GM12878 (cell line): ENCODE results near the gene SETD5. TPM values are rescaled to one million over a fixed set of nuclear protein-coding genes. Genes with fewer than 3 reads are reported as not detected.

Experiments
- ATAC-seq: fragments of 200-7000 bp; cut with Tn5 transposase; 3 replicates; pipeline ENCODE4 v1.9.1; 2020; ENCODE audit warnings: mild to moderate bottlenecking, moderate library complexity
- BruUV-seq: library from RNA; stranded (reverse); fragments of 400-500 nt; replicated peaks from 2 replicates; lab custom pipeline; 2021; lab: Mats Ljungman, UMichigan
- CTCF ChIA-PET: fragments of 300-600 bp; sonication (Branson Sonifier 250); formaldehyde crosslinking; extraction: SDS; loops from one replicate; lab custom pipeline; 2021; ENCODE audit warnings: inconsistent platforms; lab: Yijun Ruan, JAX
- POLR2A ChIA-PET: fragments of 350-600 bp; formaldehyde crosslinking; extraction: SDS; loops from one replicate; lab custom pipeline; 2021; ENCODE audit warnings: inconsistent platforms; lab: Charles Lee
- RAD21 ChIA-PET: fragments of 300-600 bp; sonication (Branson Sonifier 250); formaldehyde crosslinking; loops from one replicate; lab custom pipeline; 2023; ENCODE audit warnings: antibody characterized with exemption; ENCODE audit not compliant: unreplicated experiment; lab: Charles Lee
- SMC1A ChIA-PET: fragments of 300-600 bp; sonication (Branson Sonifier 250); formaldehyde crosslinking; loops from one replicate; lab custom pipeline; 2023; ENCODE audit not compliant: unreplicated experiment, uncharacterized antibody; lab: Charles Lee
- DNase-seq: peaks from one replicate; pipeline ENCODE4 v3.0.0-alpha.2; 2011; ENCODE audit warnings: low read depth, low spot score
- FAIRE-seq: peaks from 3 replicates; lab custom pipeline; 2011; peaks lifted over from hg19 to GRCh38; lab: Jason Lieb, UNC
- H2AFZ ChIP-seq: 2 replicates; pipeline ENCODE4 v1.6.0; 2011; ENCODE audit warnings: low read depth, low read length, control low read depth; ENCODE audit not compliant: control insufficient read depth
- H3K27ac ChIP-seq: 2 replicates; pipeline ENCODE4 v1.5.1; 2011; ENCODE audit warnings: control low read depth; ENCODE audit not compliant: control insufficient read depth, insufficient read depth
- H3K27me3 ChIP-seq, 2 experiments: replicated peaks in 1 of 2; 2 replicates each; pipeline versions ENCODE4 v1.6.0 to v1.6.1; 2011; ENCODE audit warnings: low read length in 1 of 2; ENCODE audit not compliant: control insufficient read depth in 2 of 2, insufficient read depth in 2 of 2
- H3K36me3 ChIP-seq, 2 experiments: 2 replicates each; pipeline ENCODE4 v1.5.1; 2011; ENCODE audit warnings: low read length in 1 of 2; ENCODE audit not compliant: control insufficient read depth in 2 of 2, insufficient read depth in 2 of 2
- H3K4me1 ChIP-seq: 2 replicates; pipeline ENCODE4 v1.6.1; 2011; ENCODE audit warnings: mild to moderate bottlenecking, low read length, moderate library complexity, mixed read lengths; ENCODE audit not compliant: control insufficient read depth, insufficient read depth
- H3K4me2 ChIP-seq: 2 replicates; pipeline ENCODE4 v1.6.0; 2011; ENCODE audit warnings: control low read depth; ENCODE audit not compliant: control insufficient read depth, insufficient read depth
- H3K4me3 ChIP-seq: fragments of 200-600 bp; sonication (generic); 2 replicates; pipeline ENCODE4 v1.5.1; 2016
- H3K79me2 ChIP-seq: 2 replicates; pipeline ENCODE4 v1.6.0; 2011; ENCODE audit warnings: low read length; ENCODE audit not compliant: control insufficient read depth, insufficient read depth
- H3K9ac ChIP-seq: 2 replicates; pipeline ENCODE4 v1.8.0; 2011; ENCODE audit warnings: low read length, control low read depth, mixed read lengths; ENCODE audit not compliant: control insufficient read depth, insufficient read depth
- H3K9me3 ChIP-seq: replicated peaks from 3 replicates; pipeline ENCODE4 v1.5.1; 2011; ENCODE audit warnings: mild to moderate bottlenecking, low read length; ENCODE audit not compliant: control insufficient read depth, insufficient read depth
- H4K20me1 ChIP-seq: 2 replicates; pipeline ENCODE4 v1.6.0; 2011; ENCODE audit not compliant: control insufficient read depth, insufficient read depth
- CHD1 ChIP-seq: IDR thresholded peaks from 2 replicates; pipeline ENCODE4 v1.6.1; 2012; ENCODE audit warnings: low read depth, low read length, improper control_type of control experiment
- ESRRA ChIP-seq: IDR thresholded peaks from 2 replicates; pipeline ENCODE4 v1.6.1; 2012; ENCODE audit warnings: mild to moderate bottlenecking, low read length, improper control_type of control experiment
- PAX5 ChIP-seq: IDR thresholded peaks from 2 replicates; pipeline ENCODE4 v1.6.1; 2011; ENCODE audit warnings: low read depth, low read length, borderline replicate concordance
- RAD51 ChIP-seq: fragments of 450-650 bp; IDR thresholded peaks from 2 replicates; pipeline ENCODE4 v1.6.1; 2016; ENCODE audit warnings: moderate library complexity, mild to moderate bottlenecking, inconsistent platforms
- SMARCA5 ChIP-seq: fragments of 450-650 bp; IDR thresholded peaks from 2 replicates; pipeline ENCODE4 v1.6.1; 2017; ENCODE audit warnings: mild to moderate bottlenecking
- SRF ChIP-seq, 2 experiments: IDR thresholded peaks; 2 replicates each; pipeline ENCODE4 v1.6.1; 2011; ENCODE audit warnings: low read depth in 2 of 2, low read length in 2 of 2, mild to moderate bottlenecking in 1 of 2, moderate library complexity in 1 of 2
- YBX1 ChIP-seq: fragments of 450-650 bp; IDR thresholded peaks from 2 replicates; pipeline ENCODE4 v1.6.1; 2016; ENCODE audit warnings: antibody characterized with exemption
- WGBS: methylation state at CpG from one replicate; pipeline ENCODE4 v1.1.6; 2016; ENCODE audit warnings: low lambda C conversion rate; ENCODE audit not compliant: insufficient replicate concordance, insufficient coverage; ENCODE audit errors: missing lambda C conversion rate; 5-methylcytosine and 5-hydroxymethylcytosine counted together
- in situ Hi-C: fragments of 300-500 bp; cut with MboI; formaldehyde crosslinking; loops from 9 replicates; pipeline ENCODE4 v1.14.3; 2018; ENCODE audit warnings: mixed read lengths
- intact Hi-C: fragments of 100-400 bp; cut with micrococcal nuclease; formaldehyde crosslinking; loops from one replicate; pipeline ENCODE4 v1.14.2; 2022; ENCODE audit not compliant: unreplicated experiment
- polyA plus RNA-seq, 11 experiments: library from polyadenylated mRNA; depleted of rRNA in 4 of 11; unstranded in 6 of 11; stranded (reverse) in 5 of 11; fragments of >200 nt; fragmentation: Nextera tagmentation in 4 of 11; fragmentation: Illumina TruSeq in 1 of 11; extraction: Ambion mirVana in 4 of 11; extraction: Trizol in 1 of 11; gene quantifications; 1 replicate in 1 of 11; 2 replicates in 10 of 11; pipeline versions ENCODE4 v1.2.1 to v1.2.3, GENCODE V29; 2011 to 2016; ENCODE audit warnings: inconsistent platforms in 2 of 11, missing spikeins in 2 of 11, low read depth in 1 of 11
- total RNA-seq, 4 experiments: library from RNA; depleted of rRNA in 3 of 4; stranded (reverse); fragments of >200 nt in 3 of 4; fragmentation: Illumina TruSeq in 1 of 4; extraction: Trizol in 1 of 4; gene quantifications; 2 replicates each; pipeline versions ENCODE4 v1.2.1 to v1.2.3, GENCODE V29; 2013 to 2021
- TF ChIP-seq, protein P1 (sequence below): IDR thresholded peaks from 2 replicates; pipeline ENCODE4 v1.6.1; 2011; ENCODE audit warnings: mild to moderate bottlenecking, low read depth, low read length, moderate library complexity; ENCODE audit not compliant: insufficient replicate concordance

SETD5 gene
- total and polyA plus RNA-seq, 10 of the 15 experiments (the other 5 are each of a cell fraction or from before 2014, with no cell fraction given) = 8.2 to 94.0 (median 55.4) TPM

DNA sequence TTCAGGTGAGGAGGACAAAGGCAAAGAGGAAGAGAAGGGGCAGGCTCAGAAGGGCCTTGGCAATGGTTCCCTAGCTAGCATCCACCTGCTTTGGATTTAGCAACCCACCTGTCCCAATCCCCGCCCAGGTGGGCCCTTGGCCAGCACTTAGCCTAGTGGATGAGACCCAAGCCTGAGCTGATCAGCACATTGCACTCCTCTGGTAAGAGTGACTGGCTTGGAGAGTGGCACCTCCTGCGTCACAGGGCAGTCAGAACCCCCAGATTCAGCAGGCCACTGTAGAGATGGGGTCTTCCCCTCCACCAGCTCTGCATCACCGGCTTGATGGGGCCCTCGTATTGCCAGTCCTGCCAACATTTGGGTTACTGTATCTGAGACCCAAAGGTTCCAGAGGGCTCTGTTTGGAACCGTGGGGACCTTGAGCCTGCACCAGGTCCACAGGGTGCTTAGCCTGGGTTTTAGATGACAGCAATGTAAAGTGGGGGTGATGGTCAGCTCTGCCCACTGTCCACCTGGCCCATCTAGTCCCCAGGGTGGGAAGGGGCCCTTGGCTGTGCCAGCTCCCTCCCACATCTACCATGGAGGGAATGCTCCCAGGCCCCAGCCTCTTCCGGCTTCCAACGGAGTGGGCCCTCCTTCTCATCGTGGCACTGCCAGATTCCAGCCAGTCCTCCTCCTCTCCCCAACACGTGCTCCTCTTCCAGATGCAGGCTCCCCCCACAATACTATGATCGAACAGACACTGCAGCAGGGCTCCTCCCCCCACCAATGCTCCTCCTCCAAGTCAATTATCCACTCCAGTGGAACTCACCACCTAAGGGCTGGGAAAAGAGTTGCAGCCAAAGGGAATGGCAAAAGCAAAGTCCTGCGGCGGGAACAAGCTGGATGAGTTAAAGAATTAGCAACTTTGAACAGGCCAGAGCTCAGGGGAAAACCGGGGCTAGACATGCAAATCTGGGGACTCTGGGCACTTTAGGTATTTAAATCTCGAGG lies 110.5 kb downstream of the SETD5 start (continued):
- TF ChIP-seq PAX5 = no peak

DNA sequence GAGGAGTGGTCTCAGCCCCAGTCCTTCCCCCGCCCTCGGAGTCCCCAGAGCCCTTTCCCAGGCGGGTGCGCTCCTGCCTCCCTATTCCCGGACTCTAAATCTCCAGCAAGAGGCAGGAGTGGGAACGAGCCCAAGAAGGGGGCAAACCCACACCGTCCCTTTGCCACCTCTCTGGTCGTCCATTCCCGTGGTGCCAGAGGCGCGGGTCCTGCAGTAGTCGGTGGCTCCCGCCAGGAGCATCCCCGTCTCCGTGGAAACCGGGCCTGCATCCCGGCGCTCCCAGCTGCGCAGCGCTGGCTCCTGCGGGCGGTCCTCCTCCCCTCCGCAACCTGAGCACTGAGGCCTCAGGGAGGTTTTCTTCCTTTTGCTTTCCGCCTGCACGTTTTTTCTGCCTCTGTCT lies 111.4 kb downstream of the SETD5 start:
- Histone ChIP-seq H4K20me1 (no peaks in the 10 kb centered on the region), H3K27me3 (peaks cover 0 to 1% of the 10 kb centered on the region in 2 experiments; a peak in 3 of 4 replicates), H3K9me3 (no peaks in the 10 kb centered on the region), H3K36me3 (no peaks in the 10 kb centered on the region), H3K9ac (no peak overlapping the region), H3K79me2 (no peaks in the 10 kb centered on the region), H3K27ac (no peak overlapping the region), H3K4me3 (no peak overlapping the region), H3K4me2 (no peak overlapping the region), H2AFZ (no peak overlapping the region), H3K4me1 (peaks cover 2% of the 10 kb centered on the region; the same call in 1 of the 2 replicates)
- in situ Hi-C loops = no loop called here
- TF ChIP-seq SRF (IDR thresholded peaks at IDR 0.05; ENCODE audit: low read depth in 2 of 2, low read length in 2 of 2) = no peak
- intact Hi-C loops = loop anchor here (10.0 kb wide), 1 partner anchor 534 kb away; no protein-coding TSS in a partner anchor
- ChIA-PET CTCF (no interaction called here), POLR2A (no interaction called here), RAD21 (no interaction called here), SMC1A (interaction anchor here (1.2 kb wide), 1 partner anchor 222 kb away, joined by 3 read pairs; no protein-coding TSS in a partner anchor)
- FAIRE-seq (no peak), DNase-seq (no peak), ATAC-seq (no peak)
- WGBS = 50% methylated on average over 16 of the region's 25 CpGs
- no TSS peak for BruUV-seq

DNA sequence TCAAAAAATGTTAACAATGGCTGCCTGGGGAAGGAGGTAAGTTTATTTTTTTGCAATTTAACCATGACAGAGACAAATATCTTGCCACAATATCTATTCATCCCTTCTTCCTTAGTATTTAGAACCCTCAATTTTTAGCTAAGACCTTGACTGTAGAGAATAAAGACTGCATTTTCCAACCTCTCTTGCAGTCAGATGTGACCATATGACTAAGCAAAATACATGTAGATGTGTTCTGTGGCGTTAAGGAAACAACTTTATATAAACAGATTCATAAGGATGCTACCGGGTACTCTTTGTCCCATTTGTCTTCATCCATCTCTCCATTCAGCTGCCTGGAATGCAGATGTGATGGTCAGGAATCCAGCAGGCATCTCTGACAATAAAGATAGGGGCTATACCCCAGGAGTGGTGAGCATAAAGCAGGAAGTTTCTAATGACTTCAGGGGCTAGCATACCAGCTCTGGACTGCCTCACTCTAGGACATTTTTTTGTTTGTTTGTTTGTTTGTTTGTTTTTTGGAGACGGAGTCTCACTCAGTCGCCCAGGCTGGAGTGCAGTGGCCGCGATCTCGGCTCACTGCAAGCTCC lies 115.1 kb downstream of the SETD5 start:
- Histone ChIP-seq H3K4me2 (no peak overlapping the region), H3K27me3 (peaks cover 0 to 1% of the 10 kb centered on the region in 2 experiments; a peak in 3 of 4 replicates), H3K9ac (no peak overlapping the region), H3K36me3 (no peaks in the 10 kb centered on the region), H3K4me1 (no peaks in the 10 kb centered on the region), H3K27ac (no peak overlapping the region), H3K79me2 (no peaks in the 10 kb centered on the region), H3K4me3 (no peak overlapping the region), H3K9me3 (no peaks in the 10 kb centered on the region), H4K20me1 (no peaks in the 10 kb centered on the region), H2AFZ (no peak overlapping the region)
- ATAC-seq = no peak
- WGBS = 65% methylated on average over 7 of the region's 7 CpGs
- in situ Hi-C loops (no loop called here), intact Hi-C loops (no loop called here)
- no peak for FAIRE-seq
- SMC1A ChIA-PET = no interaction called here
- RAD21 ChIA-PET = no interaction called here
- CTCF ChIA-PET = interaction anchor here (0.7 kb wide), 1 partner anchor 9 kb away, joined by 3 read pairs; no protein-coding TSS in a partner anchor
- POLR2A ChIA-PET = no interaction called here
- no peak for DNase-seq
- BruUV-seq = no TSS peak
- TF ChIP-seq SMARCA5 (no peak), YBX1 (no peak), CHD1 (no peak), RAD51 (no peak), ESRRA (no peak)
- TF ChIP-seq, protein P1, sequence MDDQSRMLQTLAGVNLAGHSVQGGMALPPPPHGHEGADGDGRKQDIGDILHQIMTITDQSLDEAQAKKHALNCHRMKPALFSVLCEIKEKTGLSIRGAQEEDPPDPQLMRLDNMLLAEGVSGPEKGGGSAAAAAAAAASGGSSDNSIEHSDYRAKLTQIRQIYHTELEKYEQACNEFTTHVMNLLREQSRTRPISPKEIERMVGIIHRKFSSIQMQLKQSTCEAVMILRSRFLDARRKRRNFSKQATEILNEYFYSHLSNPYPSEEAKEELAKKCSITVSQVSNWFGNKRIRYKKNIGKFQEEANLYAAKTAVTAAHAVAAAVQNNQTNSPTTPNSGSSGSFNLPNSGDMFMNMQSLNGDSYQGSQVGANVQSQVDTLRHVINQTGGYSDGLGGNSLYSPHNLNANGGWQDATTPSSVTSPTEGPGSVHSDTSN = no peak
